Hippocampal formation (tissue), 2 donors: ENCODE measurements around the gene ESPN.

Experiments used
- DNase-seq, 2 donors: peaks; one replicate each; lab custom pipeline; 2025; lab: John Stamatoyannopoulos, UW

ESPN gene

DNA sequence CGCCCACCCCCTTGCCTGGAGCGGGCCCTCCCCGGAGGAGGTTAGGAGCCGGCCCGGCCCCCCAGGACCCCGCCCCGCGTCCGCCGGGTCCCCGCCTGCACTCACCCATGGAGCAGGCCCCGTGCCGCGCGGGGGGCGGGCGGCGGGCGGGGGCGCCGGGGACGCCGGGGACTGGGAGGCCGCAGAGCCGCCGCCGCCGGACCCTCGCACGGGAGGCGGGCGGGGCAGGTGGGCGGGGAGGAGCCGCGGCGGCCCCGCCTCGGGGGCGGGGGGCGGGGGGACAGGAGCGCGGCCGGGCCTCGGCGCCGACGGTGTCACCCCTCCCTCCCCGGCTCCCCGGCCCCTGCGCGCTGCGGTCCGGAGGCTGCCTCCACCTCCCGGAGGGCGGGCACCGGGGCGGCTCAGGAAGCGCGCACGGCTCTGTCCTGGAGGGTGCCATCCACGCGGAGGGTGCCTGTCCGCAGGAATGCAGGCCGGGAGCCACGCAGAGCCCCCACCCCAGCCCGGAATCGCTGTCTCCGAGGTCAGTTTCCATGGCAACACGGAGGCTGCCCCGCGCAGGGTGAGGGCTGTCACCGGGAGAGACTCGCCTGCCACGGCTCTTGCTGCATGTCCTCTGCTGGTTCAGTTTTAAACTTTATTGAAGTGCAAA lies 72.8 kb downstream of the ESPN start:
- no peak for DNase-seq

DNA sequence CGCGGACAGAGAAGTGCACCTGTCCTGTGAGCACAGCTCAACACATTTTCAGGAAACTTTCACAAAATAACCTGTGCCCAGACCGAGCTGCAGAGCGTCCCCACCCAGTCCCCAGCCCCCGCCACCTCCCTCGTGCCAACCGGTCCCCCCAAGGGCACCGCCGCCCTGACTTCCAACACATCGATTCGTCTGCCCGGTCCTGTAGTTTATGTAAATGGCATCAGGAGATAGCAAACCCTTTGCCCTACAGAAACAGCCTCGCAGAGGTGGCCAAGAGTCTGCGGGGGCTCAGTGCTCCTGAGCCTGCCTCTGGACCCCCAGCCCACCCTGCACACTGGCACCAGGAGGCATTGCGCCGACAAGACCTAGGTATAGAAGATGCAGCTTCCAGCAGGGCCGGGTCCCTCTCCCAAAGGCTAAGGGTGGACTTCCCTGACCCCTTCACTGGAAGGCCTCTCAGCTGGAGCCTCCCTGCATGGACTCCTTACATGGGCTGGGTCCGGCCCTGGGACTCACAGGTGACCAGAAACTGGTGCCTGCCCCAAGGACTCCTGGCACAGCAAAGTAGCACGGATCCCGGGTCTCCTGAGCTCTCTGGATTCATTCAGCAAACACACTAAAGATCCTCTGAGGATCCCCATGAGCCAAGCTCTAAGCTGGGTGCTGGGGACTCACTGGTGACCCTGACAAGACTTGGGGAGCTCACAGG lies 73.4 kb downstream of the ESPN start:
- DNase-seq = no peak

DNA sequence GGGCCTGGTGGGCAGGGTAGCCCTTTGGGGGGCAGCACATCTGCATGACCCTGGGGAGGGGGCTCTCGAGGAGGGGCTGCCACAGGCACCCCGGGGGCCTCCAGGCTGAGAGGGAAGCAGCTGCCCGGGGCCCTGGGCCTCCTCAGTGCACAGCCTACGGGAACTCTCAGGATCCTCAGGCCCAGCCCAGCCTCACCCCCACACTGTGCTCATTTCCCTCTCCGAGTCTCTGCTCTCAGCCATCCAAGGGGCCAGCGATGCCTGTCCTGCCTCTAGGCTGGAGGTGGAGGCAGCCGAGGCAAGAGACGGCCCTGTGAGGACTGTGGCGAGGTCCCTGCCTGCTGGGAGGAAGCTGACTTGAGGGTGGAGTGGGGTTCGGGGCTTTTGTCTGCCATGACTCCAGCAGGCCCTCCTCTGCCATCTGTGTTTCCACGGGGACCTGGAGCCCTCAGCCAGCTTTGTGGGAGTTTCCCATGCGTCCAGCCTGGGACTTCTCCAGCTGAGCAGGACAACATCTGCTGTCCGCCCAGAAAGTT lies 74.1 kb downstream of the ESPN start:
- no peak for DNase-seq

DNA sequence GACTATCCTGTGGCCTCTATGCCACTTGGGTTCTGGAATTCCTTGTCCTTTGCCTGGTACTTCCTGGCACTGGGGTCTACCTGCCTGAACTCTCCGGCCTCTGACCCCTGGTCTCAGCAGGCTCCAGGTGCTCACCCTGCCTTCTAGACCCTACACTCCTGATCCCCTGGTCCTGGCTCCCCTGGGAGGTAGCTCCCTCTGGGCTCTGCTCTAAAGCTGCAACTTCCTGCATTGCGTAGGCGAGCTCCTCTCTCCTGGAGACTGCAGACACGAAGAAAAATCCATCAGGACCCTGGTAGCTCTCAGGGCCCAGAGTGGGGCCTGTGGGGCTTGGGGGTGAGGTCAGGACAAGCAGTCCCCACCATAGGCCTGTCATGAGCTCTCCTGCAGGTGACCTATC lies 74.7 kb downstream of the ESPN start:
- no peak for DNase-seq

DNA sequence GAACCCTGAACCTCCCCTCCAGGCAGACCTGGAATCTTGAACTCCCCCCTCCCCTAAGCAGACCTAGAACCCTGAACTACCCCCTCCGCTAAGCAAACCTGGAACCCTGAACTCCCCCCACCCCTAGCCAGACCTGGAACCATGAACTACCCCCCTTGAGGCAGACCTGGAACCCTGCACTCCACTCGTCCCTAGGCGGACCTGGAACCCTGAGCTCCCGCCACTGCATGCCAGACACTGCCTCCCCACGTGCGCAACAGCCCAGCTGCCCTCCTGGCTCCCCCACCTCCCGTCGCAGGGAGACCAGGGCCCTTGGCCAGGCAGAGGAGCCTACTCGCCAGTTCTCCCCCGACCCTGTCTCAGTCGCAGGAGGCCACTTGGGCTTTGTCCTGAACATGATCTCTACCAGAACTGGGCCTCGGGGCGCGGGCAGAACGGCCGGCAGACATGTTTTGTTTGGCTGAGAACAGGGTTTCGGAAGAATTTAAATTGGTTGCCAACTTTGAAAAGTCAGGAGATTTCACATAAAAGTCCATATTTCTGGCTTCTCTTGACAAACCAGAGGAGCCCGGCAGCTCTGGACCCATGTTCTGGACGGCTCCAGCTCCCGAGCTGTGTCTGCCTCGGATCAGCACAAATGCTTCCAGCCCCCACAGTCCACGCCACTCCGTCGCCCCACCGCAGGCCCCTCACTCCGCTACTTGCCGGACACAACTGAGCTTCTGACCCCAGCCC lies 76.1 kb downstream of the ESPN start:
- DNase-seq = no peak

DNA sequence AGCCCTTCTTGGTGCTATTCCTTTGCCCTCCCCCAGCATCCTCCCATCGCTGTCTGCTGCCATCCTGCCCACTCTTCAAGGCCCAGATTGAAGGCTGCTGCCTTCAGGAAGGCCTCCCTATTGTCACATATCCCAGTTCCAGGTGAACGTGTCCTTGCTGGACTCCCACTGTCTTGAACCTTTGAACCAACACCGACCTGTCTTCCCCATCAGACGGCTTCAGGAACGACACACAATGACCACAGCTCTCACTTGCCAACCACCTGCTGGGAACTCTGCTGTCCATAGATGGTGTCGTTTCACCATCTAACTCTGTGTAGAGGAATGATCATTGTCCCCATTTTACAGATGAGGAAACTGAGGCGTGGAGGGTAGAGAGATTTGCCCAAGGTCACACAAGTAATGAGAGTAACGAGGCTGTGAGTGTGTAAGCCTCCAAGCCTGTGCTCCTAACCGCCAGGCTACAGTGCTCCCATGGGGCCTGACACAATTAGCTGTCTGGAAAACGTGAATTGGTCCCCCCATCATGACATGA lies 76.8 kb downstream of the ESPN start:
- no peak for DNase-seq

DNA sequence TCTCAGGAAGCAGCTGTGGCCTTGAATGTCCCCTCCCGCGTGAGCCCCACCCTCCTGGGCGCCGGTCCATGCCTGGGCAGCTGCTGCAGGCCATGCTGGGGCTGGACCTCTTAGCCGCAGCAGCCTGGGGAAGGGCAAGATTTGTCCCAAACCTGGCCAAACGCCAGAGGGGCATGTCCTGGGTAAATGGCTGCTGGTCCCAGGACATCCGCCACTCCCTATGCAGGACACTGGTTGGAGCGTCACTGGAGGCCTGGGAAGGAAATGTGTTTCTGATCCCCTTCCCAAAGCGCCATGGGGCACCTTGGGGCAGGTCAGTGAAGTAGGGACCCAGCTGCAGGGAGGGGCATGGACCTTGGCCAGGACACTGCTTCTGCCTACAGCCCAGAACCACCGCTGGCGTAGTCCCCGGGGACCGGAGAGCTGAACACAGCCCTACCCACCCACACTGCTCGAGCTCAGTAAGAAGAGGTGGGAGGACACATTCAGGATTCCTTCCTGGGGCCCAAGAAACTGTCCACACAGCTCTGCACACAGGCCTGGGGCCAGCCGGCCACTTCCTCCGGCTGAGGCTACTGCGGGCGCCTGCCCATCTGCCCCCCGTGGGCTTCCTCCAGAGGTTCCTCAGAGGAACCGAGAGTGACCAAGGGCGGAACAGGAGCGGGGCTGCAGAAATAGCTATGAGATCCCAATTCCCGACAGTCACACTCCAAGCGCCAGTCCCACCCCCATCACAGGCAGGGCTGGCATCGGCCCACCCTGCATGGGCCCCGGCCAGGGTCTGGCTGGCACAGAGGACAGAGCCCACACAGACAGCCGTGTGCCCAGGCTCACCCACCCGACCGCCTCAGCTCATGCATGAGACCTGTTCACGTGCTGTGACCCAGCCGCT lies 77.7 kb downstream of the ESPN start:
- no peak for DNase-seq

DNA sequence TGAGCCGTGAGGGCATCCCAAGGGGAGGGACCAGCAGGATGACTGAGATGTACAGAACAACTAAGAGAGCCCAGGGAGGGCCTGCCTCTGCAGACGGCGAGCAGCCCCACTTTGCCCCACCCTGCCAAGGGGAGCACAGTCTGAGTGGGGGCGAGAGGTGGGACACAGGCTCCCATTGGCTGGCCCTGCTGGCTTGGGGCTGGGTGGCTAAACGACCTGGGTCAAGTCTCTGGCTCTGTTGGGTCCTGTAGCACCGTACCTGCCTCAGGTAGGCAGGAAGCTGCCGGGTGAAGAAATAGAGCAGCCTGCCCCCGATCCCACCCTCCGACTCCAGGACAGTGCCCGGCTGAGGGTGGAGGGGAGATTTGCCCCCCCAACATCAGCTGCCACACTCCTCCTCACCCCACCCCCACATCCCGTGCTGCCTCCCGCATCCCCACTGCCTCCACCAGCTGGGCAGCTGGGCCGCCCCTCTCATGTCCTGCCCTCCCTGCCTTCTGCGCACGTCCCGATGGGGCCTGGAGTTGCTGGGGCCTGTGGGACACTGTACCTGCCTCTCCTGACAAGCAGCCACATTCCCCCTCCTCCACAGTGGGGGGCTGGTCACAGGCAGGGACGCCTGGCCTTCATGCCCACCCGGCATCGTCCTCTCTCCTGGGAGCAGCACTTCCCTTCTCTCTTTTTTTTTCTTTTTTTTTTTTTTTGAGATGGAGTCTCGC lies 79.5 kb downstream of the ESPN start:
- no peak for DNase-seq

DNA sequence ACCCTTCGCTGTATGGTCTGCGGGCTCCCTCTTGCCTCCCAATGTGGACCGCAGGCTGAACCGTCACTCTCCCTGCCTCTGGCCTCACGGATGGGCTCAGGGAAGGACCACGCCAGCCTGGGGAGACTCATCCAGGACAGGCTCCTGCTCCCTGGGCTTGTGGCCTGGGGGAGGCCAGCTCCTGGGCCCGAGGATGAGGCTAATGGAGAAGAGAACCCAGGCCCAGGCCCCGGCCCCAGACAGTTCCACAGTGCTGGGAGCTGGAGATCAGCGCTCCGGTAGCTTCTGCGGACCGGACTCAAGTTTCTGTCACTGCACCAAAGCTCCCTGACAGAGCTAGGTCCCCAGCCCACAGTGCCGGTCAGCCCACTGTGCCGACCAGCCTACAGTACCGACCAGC lies 80.3 kb downstream of the ESPN start:
- no peak for DNase-seq

DNA sequence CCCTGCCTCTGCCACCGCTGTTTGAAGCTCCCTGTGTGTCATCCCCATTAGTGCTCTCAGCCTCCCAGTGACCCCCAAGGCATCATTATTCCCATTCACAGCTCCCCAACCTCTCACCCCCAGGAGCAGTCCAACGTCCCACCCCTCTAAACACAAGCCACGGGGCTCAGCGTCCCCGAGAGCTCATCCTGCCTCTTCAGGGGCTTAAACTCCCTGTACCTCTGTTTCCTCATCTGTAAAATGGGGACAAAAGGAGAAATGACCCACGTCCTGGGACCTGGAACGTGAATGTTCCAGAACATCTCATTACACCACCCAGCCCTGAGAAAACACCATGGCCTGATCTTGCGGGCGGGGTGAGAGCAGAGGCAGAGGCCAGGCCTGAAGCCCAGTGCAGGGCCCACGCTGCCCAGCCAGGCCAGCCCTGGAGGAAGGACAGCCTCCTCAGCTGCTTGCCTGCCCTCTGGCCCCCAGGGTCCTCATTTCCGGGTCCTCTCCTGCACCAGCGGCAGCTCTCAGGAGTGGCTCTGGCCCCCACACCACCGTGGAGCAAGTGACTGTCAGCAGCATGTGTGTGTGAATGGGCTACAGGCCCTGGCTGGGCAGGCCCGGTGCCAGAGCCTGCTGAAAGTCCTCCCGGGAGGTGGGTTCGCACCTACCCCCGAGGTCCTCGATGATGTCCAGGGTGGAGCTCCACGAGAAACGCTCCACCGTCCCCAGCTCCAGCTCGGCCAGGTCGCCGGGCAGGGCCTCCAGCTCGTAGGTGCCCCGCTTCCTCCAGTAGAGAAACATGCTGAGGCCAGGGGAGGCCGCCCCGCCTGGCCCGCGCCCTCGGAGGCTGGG lies 81.0 kb downstream of the ESPN start:
- no peak for DNase-seq

DNA sequence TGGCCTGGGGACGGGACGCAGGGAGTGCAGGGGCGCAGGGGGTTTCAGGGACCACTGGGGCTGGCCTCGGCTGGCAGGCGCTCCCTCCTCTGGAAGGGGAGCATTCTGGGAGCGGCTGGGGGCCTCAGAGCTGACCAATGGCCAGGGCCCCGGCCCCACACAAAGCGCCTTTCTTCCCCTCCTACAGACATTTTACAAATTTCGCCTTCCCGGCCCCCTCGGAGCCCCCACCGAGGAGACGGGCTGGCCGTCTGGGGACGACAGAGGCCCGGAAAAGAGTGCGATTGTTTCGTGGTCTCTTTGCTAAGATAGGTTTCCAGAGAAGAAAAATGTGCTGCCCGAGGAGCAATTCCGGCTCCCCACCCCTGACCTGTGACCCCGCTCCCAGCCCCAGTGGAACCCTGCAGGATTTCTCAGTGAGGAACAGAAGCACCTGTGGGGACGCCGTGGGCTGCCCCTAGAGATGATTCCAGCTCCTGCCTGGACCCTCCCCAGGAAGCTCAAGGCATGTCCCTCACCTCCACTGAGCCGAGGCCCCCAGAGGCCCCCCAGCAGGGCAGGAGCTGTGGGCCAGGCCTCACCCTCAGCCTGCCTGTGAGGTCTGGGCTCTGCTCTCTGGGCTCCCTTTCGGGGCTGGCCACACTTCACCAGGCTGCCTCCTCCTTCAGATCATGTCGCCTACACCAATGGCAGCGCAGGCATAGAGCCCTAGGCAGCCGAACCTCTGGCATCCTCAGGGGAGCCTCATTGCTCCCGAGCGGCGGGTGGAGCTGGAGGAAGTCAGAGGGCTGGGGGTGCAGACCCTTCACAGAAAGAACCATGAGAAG lies 81.8 kb downstream of the ESPN start:
- DNase-seq = no peak

DNA sequence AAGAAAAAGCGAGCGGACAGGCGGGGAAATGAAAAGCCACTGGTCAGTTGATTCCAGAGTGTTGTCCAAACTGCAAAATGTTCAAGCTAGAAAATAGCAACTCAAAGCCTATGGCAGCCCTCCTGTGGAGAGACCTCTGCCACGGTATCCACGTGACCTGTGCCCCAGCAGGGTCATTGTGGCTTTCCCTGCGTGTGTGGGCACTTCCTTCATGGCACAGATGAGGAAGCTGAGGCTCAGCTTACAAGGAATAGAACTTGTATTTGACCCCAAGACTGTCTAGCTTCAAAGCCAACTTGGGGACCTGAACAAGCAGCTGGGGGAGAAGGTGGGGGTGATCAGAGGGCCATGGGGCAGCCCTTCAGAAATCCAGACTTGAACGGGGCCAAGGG lies 82.5 kb downstream of the ESPN start:
- peak in 1 of 2 donors; percentile 27 for DNase-seq

DNA sequence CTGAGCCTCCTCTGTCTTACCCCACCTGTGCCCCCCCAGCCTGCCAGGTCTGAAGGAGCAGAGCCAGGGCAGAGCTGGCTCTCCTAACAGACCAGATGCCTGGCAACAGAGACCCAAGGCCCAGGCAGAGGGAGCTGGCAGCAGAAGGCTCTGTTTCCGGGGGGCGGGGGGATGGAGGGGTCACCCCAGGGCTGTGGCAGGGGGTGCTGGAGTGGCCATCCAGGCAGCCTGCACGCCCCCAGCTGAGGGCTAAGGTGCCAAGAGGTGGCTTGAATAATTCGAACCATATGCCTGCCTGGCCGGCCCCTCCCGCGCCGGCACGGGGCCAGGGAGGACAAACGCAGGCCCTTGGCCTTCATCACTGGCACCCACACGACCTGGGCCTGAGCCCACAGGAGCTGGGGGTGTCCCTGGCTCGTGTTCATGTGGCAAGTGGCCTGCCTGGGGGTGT lies 82.9 kb downstream of the ESPN start:
- no peak for DNase-seq

DNA sequence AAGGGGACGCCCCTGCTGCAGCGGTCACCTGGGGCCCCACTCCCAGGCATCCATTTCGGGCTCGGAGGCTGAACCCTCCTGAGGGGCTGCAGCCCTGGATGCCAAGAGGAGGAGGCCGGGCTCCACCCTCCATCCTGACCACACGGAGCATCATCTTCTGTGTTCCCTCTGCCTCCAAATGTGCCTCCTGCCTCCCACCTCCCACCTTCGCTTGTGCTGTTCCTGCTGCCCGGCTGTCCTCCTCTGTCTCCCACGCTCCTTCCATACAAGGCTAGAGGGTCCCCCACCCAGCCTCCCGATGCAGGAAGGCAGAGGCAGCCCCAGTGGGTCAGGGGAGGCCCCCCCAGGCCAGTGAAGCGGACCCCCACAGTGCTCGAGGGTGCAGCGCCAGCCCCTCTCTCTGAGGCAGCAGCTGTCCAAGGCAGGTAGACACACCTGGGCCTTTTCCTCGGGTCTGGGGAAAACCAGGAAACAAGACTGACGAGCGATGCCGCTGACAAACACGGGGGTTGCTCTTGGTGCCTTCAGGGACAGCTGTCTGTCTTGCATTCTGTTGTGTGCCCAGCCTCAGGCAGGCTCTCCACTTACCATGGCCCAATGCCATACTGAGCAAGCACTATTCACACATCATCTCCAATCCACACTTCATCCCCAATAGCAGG lies 83.7 kb downstream of the ESPN start:
- DNase-seq = no peak

DNA sequence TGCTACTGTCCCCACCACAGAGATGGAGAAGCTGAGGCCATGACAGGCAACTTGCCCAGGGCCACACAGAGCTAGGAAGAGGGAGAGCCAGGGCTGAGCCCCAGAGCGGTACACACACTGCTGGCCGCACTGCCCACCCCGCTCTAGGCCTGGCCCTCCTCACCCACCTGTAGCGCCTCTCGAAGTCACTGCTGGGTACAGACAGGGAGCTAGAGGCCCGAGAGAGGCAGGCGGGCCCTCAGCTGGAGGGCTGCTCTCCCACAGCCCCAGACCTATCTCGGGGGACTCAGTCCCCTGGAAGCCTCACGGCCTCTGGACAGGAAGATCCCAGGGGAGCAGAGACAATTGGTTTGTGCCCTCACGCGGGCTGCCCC lies 84.2 kb downstream of the ESPN start:
- DNase-seq = no peak

DNA sequence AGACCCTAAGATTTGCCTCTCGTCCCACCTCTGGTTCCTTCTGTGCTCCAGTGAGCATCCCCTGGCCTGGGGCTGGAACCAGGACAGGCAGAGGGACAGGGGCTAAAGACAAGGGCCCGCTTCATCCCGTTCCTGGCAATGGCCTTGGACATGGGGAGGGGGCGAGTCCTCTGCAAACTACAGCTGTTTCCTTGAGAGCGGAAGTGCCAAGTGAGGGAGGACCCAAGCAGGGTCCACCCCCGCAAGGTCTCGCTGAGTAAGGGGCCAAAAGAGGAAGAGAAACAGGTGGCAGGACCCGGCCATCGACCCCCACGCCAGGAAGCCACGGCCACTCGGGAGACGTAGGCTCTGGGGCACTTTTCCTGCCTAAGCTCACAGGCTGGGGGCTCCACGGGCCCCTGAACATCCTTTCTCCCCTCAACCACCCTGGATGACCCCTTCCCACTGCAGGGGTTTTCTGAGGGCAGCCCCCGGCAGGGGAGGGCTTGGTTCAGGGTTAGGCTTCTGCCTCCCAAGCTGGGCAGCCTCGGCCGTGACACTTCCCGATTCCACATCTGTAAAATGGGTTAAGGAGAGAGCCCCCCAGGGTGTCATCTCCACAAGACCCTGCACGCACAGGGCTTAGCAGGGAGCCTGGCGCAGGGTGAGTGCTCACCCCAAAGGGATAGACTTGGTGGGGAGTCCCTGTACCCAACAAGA lies 84.8 kb downstream of the ESPN start:
- DNase-seq = no peak

DNA sequence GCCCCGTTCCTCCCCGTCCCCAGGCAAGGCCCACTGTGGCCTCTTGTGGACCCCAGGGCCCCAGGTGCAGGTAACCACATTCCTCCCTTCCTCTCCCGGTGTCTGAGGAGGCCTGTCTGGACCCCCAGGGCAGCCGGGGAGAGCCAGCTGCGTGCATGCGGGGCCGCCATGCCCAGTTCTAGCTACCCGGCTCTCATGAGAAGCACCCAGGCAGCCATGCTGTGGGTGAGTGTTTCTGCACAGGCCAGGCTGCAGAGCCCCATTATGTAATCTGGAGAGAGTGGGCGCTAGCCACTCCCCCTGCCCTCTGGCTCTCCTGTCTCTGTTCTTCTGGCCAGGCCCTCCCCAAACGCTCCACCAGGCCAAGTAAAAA lies 85.3 kb downstream of the ESPN start:
- no peak for DNase-seq

DNA sequence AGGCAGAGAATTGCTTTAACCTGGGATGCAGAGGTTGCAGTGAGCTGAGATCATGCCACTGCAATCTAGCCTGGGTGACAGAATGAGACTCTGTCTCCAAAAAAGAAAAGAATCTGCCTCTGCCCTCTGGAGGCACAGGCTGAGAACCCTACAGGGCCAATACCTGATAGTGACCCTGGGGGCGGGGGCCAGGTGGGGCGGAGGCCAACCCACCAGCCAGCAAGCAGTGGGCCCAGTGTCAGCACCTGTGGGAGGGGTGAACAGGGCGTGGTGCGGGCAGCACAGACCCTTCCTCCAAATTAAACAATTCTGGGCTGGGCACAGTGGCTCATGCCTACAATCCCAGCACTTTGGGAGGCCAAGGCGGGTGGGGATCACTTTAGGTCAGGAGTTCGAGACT lies 85.9 kb downstream of the ESPN start:
- DNase-seq = no peak
